ENCODE results near the gene C4orf50. TPM values are rescaled to one million over a fixed set of nuclear protein-coding genes. Genes with fewer than 3 reads are reported as not detected.

The C4orf50 gene
- total RNA-seq, 4 donors from 2014 or later: 0.14 to 4.9 (median 0.32) TPM; not detected in 1

GRCh38 chr4:6062133-6062532, 43.9 kb upstream of the C4orf50 start:
- no peaks in the 10 kb centered on the region for H3K36me3 ChIP-seq
- intact Hi-C loops (cut with DNase I; ENCODE audit: low total_unique reads) (no loop called here), in situ Hi-C loops (cut with MboI; ENCODE audit: low pct_ligation_motif_present in 1 of 4, low pct_unique_long_range_greater_than_20kb in 1 of 4, low sequenced_read_pairs in 3 of 4) (no loop called here)
- H3K27me3 ChIP-seq: no peaks in the 10 kb centered on the region
- no peak for TF ChIP-seq CTCF (IDR thresholded peaks at IDR 0.05)
- peaks cover 24 to 28% of the 10 kb centered on the region in 2 donors for H3K9me3 ChIP-seq
- no peak overlapping the region for H3K27ac ChIP-seq
- DNase-seq: no peak
- 93% methylated on average over 12 of the region's 12 CpGs; no CpG with 5 or more reads in 1 of the 2 donors for WGBS, 2 donors (ENCODE audit: low coverage in 1 of 2)
- H3K4me3 ChIP-seq: no peak overlapping the region
- no peaks in the 10 kb centered on the region for H3K4me1 ChIP-seq

DNA sequence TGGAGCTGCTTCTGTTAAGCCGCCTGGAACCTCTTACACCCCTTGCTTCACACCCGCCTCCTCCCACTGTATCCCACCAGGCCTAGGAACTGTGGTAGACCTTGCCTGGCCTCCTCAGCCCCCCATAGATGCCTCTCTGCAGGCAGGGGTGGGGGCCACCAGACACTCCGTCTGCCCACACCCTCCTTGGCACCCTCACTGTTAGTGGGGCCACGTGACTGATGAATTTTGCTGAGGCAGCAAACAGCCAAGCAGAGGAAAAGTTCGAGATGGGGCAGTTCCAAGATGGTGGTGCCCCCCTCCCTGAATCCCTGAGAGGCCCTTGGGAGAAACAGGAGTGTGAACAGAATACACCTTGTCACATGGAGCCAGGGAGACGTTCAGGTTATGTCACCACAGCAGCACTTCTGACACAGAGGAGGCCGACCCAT, 41.2 kb upstream of the C4orf50 start:
- no peak for TF ChIP-seq CTCF (IDR thresholded peaks at IDR 0.05)
- TF ChIP-seq EP300 (IDR thresholded peaks at IDR 0.05; ENCODE audit: low read depth): no peak
- no peak for TF ChIP-seq POLR2A (IDR thresholded peaks at IDR 0.05)
- WGBS, 2 donors (ENCODE audit: low coverage in 1 of 2): 86% methylated on average over 7 of the region's 7 CpGs; no CpG with 5 or more reads in 1 of the 2 donors
- intact Hi-C loops (cut with DNase I; ENCODE audit: low total_unique reads): no loop called here

GRCh38 chr4:6058531-6059374, 40.5 kb upstream of the C4orf50 start:
- intact Hi-C loops (cut with DNase I; ENCODE audit: low total_unique reads): no loop called here
- Histone ChIP-seq H3K4me3 (no peak overlapping the region), H3K4me1 (no peaks in the 10 kb centered on the region), H3K9me3 (peaks cover 28% of the 10 kb centered on the region in 2 donors), H3K27ac (no peak overlapping the region), H3K36me3 (no peaks in the 10 kb centered on the region), H3K27me3 (no peaks in the 10 kb centered on the region)
- 80 to 94% methylated on average over 2 to 12 of the region's 12 CpGs for WGBS, 2 donors (ENCODE audit: low coverage in 1 of 2)
- no peak for TF ChIP-seq EP300 (IDR thresholded peaks at IDR 0.05; ENCODE audit: low read depth)
- TF ChIP-seq CTCF (IDR thresholded peaks at IDR 0.05): no peak
- no peak for TF ChIP-seq POLR2A (IDR thresholded peaks at IDR 0.05)
- no peak for TF ChIP-seq POLR2AphosphoS5 (IDR thresholded peaks at IDR 0.05)
- in situ Hi-C loops (cut with MboI; ENCODE audit: low pct_ligation_motif_present in 1 of 4, low pct_unique_long_range_greater_than_20kb in 1 of 4, low sequenced_read_pairs in 3 of 4): no loop called here
- no peak for DNase-seq

More for the DNA sequence above, 41.2 kb upstream of the C4orf50 start:
- DNase-seq: no peak
- Histone ChIP-seq H3K36me3 (no peaks in the 10 kb centered on the region), H3K4me1 (no peaks in the 10 kb centered on the region), H3K27ac (no peak overlapping the region), H3K4me3 (no peak overlapping the region), H3K27me3 (no peaks in the 10 kb centered on the region), H3K9me3 (peaks cover 28% of the 10 kb centered on the region in 2 donors)
- in situ Hi-C loops (cut with MboI; ENCODE audit: low pct_ligation_motif_present in 1 of 4, low pct_unique_long_range_greater_than_20kb in 1 of 4, low sequenced_read_pairs in 3 of 4): no loop called here

DNA sequence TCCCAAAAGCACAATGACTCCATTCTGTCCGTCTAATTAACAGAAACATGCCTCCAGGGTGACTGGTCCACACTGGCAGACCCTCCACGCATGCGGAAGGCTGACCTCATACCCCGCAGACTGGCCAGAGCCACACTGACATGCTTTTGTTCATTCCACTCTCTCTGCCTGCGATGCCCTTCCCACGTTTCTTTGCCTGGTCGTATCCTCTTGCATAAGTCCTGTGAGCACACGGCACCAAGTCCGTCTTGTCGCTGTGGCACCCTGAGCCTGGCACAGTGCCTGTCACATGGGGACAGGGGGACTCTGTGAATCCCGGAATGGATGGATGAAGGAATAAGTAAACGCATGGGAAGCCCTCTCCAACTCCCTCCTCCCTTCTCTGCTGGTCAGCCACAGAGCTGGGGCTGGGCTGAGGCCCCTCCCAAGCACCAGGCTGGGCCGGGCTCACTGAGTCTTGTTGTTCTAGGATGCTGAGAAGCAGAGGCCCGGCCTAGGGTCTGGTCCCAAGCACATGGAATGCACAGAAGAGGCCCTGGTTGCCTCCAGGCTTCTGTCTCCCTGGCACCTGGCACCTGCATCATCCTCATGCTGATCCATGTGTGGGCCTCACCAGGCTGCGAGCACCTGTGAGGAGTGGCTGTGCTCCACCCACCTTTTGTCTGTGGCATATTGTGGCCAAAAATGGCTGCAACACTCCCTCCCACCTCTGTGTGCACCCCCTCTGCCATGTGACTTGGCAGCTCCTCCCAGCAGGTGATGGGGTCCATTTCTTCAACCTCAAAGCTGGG, 38.9 kb upstream of the C4orf50 start:
- intact Hi-C loops (cut with DNase I; ENCODE audit: low total_unique reads): no loop called here
- TF ChIP-seq CTCF (IDR thresholded peaks at IDR 0.05): no peak
- TF ChIP-seq EP300 (IDR thresholded peaks at IDR 0.05; ENCODE audit: low read depth): no peak
- TF ChIP-seq POLR2AphosphoS5 (IDR thresholded peaks at IDR 0.05): no peak
- no peak for TF ChIP-seq POLR2A (IDR thresholded peaks at IDR 0.05)
- in situ Hi-C loops (cut with MboI; ENCODE audit: low pct_ligation_motif_present in 1 of 4, low pct_unique_long_range_greater_than_20kb in 1 of 4, low sequenced_read_pairs in 3 of 4): no loop called here
- WGBS, 2 donors (ENCODE audit: low coverage in 1 of 2): 75 to 91% methylated on average over 2 to 15 of the region's 15 CpGs
- peaks cover 28% of the 10 kb centered on the region in 2 donors for H3K9me3 ChIP-seq
- no peaks in the 10 kb centered on the region for H3K27me3 ChIP-seq
- H3K36me3 ChIP-seq: no peaks in the 10 kb centered on the region
- H3K4me3 ChIP-seq: no peak overlapping the region
- H3K4me1 ChIP-seq: no peaks in the 10 kb centered on the region
- no peak overlapping the region for H3K27ac ChIP-seq
- no peak for DNase-seq
